Gastrocnemius medialis (tissue), 4 donors: ENCODE data around the gene PIAS2.

ENCODE experiments used
- POLR2A ChIP-seq, 2 donors: fragments of 450-650 bp; IDR thresholded peaks; one replicate each; pipeline ENCODE4 v1.6.1; 2017; ENCODE audit warnings: antibody characterized with exemption in 2 of 2, mild to moderate bottlenecking in 2 of 2, moderate library complexity in 2 of 2
- TF ChIP-seq, protein P1 (sequence below), 5 experiments: fragments of 450-650 bp in 3 of 5; fragments of 200-600 bp in 2 of 5; sonication (generic) in 2 of 5; IDR thresholded peaks in 4 of 5; conservative IDR thresholded peaks in 1 of 5; 1 replicate in 4 of 5; 2 replicates in 1 of 5; pipeline ENCODE4 v1.5.1; 2016 to 2019; ENCODE audit warnings: antibody characterized with exemption in 5 of 5, mild to moderate bottlenecking in 3 of 5, moderate library complexity in 3 of 5

DNA sequence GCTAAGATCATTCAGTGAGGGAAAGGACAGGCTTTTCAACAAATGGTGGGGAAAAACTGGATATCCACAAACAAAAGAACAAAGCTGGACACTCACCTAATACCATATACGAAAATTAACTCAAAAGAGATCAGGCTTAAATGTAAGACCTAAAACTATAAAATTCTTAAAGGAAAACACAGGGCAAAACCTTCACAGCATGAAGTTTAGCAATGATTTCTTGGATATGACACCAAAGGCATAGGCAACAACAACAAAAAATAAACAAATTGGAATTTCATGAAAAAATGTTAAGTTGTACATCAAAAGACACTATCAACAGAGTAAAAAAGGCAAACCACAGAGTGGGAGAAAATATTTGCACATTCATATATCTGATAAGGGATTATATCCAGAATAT is 28.3 kb downstream of the PIAS2 start:
- TF ChIP-seq, protein P1, sequence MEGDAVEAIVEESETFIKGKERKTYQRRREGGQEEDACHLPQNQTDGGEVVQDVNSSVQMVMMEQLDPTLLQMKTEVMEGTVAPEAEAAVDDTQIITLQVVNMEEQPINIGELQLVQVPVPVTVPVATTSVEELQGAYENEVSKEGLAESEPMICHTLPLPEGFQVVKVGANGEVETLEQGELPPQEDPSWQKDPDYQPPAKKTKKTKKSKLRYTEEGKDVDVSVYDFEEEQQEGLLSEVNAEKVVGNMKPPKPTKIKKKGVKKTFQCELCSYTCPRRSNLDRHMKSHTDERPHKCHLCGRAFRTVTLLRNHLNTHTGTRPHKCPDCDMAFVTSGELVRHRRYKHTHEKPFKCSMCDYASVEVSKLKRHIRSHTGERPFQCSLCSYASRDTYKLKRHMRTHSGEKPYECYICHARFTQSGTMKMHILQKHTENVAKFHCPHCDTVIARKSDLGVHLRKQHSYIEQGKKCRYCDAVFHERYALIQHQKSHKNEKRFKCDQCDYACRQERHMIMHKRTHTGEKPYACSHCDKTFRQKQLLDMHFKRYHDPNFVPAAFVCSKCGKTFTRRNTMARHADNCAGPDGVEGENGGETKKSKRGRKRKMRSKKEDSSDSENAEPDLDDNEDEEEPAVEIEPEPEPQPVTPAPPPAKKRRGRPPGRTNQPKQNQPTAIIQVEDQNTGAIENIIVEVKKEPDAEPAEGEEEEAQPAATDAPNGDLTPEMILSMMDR (IDR thresholded peaks at IDR 0.05 in 4 of 5, conservative IDR thresholded peaks at IDR 0.05 in 1 of 5) = no peak
- no peak for TF ChIP-seq POLR2A (IDR thresholded peaks at IDR 0.05)
